Measurements from ENCODE around the gene TMEM150B.

DNA sequence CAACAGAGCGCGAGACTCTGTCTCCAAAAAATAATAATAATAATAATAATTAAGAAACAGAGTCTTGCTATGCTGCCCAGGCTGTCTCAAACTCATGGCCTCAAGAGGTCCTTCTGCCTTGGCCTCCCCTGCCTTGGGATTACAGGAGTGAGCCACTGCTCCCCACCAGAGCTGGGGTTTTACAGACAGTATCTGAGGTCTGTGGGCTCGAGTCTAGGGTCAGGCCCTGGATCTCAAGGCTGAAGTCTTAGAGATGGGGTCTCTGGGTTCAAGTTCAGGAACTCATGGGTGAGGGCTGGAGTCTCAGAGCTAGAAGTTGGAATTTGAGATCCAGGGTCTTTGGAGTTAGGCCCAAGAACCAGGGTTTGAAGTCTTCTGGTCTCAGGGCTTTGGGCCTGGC lies 41.6 kb upstream of the TMEM150B start:
- TF ChIP-seq, protein P1, sequence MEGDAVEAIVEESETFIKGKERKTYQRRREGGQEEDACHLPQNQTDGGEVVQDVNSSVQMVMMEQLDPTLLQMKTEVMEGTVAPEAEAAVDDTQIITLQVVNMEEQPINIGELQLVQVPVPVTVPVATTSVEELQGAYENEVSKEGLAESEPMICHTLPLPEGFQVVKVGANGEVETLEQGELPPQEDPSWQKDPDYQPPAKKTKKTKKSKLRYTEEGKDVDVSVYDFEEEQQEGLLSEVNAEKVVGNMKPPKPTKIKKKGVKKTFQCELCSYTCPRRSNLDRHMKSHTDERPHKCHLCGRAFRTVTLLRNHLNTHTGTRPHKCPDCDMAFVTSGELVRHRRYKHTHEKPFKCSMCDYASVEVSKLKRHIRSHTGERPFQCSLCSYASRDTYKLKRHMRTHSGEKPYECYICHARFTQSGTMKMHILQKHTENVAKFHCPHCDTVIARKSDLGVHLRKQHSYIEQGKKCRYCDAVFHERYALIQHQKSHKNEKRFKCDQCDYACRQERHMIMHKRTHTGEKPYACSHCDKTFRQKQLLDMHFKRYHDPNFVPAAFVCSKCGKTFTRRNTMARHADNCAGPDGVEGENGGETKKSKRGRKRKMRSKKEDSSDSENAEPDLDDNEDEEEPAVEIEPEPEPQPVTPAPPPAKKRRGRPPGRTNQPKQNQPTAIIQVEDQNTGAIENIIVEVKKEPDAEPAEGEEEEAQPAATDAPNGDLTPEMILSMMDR (IDR thresholded peaks at IDR 0.05), result no peak
- no peak for TF ChIP-seq POLR2A (IDR thresholded peaks at IDR 0.05)
